HFF-Myc (cell line): ENCODE data around the gene AMDHD2.

Experiments used
- DNase-seq: peaks from one replicate; pipeline ENCODE4 v3.0.0-alpha.2; 2011; ENCODE audit warnings: low read depth; ENCODE audit errors: extremely low read depth
- H3K4me3 ChIP-seq: replicated peaks from 2 replicates; pipeline ENCODE4 v1.5.1; 2011; ENCODE audit warnings: low read depth, mild to moderate bottlenecking, control low read depth, low read length
- CTCF ChIP-seq: IDR thresholded peaks from 2 replicates; pipeline ENCODE4 v1.5.1; 2012; ENCODE audit warnings: mild to moderate bottlenecking, low read depth, low read length, control low read depth; ENCODE audit errors: missing control alignments

The AMDHD2 gene, protein sequence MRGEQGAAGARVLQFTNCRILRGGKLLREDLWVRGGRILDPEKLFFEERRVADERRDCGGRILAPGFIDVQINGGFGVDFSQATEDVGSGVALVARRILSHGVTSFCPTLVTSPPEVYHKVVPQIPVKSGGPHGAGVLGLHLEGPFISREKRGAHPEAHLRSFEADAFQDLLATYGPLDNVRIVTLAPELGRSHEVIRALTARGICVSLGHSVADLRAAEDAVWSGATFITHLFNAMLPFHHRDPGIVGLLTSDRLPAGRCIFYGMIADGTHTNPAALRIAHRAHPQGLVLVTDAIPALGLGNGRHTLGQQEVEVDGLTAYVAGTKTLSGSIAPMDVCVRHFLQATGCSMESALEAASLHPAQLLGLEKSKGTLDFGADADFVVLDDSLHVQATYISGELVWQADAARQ

DNA sequence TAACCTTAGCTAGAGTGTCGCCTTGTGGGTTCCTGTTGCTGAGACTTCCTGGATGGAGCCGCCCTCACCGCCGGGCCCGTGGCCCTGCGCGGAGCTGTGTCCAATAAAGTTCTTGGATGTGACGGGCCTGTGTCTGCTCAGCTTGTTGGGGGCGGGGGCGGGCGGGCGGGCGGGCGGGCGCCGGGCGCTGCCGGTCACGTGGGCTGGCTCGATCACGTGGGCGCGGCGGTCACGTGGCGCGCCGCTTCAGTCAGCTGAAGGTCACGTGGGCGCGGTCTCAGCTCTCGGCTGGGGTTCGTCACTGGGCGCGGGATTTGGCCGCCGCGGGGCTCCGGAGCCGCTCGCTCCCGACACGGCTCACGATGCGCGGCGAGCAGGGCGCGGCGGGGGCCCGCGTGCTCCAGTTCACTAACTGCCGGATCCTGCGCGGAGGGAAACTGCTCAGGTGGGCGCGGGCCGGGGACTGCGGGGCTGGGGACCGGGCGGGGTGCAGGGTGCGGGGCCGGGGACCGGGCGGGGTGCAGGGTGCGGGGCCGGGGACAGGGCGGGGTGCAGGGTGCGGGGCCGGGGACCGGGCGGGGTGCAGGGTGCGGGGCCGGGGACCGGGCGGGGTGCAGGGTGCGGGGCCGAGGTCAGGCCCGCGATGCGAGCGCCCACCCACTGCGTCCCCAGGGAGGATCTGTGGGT lies at the start of gene AMDHD2:
AMDHD2 (plus strand) TSS at position 275 of the 687 bp plus-strand sequence; CDS start at position 363, 88 bp downstream.
- peak within 1 kb of the TSS; percentile 73 for H3K4me3 ChIP-seq
- peak; percentile 61 for DNase-seq
- TF ChIP-seq CTCF = no peak

DNA sequence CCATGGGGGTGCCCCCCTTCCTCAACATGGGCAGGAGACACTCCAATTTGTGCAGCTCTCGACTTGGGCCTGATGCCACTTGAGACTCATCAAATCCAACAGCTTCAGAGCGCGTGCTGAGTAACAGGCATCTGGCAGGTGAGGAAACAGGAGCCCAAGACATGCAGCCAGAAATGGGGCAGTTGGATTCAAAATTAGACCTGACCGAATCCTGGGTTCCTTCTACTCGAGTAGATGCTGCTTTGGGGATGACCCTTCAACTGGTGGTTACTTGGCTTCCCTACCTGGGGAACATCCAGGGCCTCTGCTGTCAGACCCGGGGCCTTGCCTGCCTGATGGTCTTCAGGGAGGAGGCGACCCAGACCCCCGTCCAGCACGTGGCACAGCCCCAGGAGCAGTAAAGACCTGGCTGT lies 49.6 kb upstream of the AMDHD2 start:
- no peak for TF ChIP-seq CTCF
- no peak overlapping the region for H3K4me3 ChIP-seq
- no peak for DNase-seq

GRCh38 chr16:2471016-2471652 lies 49.0 kb upstream of the AMDHD2 start, which contains the start of gene NTN3:
NTN3 (plus strand) TSS chr16:2471297; CDS start chr16:2471702, 405 bp downstream.
- no peak for TF ChIP-seq CTCF
- no peak for DNase-seq
- H3K4me3 ChIP-seq = no peak within 1 kb of the TSS

DNA sequence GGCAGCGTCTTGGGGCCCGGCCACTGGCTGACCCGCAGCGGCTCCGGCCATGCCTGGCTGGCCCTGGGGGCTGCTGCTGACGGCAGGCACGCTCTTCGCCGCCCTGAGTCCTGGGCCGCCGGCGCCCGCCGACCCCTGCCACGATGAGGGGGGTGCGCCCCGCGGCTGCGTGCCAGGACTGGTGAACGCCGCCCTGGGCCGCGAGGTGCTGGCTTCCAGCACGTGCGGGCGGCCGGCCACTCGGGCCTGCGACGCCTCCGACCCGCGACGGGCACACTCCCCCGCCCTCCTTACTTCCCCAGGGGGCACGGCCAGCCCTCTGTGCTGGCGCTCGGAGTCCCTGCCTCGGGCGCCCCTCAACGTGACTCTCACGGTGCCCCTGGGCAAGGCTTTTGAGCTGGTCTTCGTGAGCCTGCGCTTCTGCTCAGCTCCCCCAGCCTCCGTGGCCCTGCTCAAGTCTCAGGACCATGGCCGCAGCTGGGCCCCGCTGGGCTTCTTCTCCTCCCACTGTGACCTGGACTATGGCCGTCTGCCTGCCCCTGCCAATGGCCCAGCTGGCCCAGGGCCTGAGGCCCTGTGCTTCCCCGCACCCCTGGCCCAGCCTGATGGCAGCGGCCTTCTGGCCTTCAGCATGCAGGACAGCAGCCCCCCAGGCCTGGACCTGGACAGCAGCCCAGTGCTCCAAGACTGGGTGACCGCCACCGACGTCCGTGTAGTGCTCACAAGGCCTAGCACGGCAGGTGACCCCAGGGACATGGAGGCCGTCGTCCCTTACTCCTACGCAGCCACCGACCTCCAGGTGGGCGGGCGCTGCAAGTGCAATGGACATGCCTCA lies 48.3 kb upstream of the AMDHD2 start:
- no peak for TF ChIP-seq CTCF
- no peak overlapping the region for H3K4me3 ChIP-seq
- no peak for DNase-seq

DNA sequence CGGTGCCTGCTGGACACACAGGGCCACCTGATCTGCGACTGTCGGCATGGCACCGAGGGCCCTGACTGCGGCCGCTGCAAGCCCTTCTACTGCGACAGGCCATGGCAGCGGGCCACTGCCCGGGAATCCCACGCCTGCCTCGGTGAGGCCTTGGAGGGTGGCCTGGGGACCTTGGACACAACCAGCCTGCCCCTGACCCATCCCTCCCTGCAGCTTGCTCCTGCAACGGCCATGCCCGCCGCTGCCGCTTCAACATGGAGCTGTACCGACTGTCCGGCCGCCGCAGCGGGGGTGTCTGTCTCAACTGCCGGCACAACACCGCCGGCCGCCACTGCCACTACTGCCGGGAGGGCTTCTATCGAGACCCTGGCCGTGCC lies 47.7 kb upstream of the AMDHD2 start:
- no peak for DNase-seq
- no peak for TF ChIP-seq CTCF
- no peak overlapping the region for H3K4me3 ChIP-seq

GRCh38 chr16:2472885-2473445 lies 47.2 kb upstream of the AMDHD2 start:
- H3K4me3 ChIP-seq = peak overlapping the region; percentile 36
- no peak for TF ChIP-seq CTCF
- no peak for DNase-seq
